HG03196 (cell line): ENCODE measurements around the gene CCDC86.

Experiments
- ATAC-seq: cut with Tn5 transposase; IDR thresholded peaks from one replicate; pipeline ENCODE4 v1.9.1; 2021; ENCODE audit not compliant: unreplicated experiment

Gene CCDC86

GRCh38 chr11:60852117-60852981 is 10.4 kb downstream of the CCDC86 start:
- no peak for ATAC-seq

- no peak for ATAC-seq
Observed at GRCh38 chr11:60852982-60853950, 11.4 kb downstream of the CCDC86 start.

GRCh38 chr11:60854140-60854846 is 12.4 kb downstream of the CCDC86 start:
- no peak for ATAC-seq

DNA sequence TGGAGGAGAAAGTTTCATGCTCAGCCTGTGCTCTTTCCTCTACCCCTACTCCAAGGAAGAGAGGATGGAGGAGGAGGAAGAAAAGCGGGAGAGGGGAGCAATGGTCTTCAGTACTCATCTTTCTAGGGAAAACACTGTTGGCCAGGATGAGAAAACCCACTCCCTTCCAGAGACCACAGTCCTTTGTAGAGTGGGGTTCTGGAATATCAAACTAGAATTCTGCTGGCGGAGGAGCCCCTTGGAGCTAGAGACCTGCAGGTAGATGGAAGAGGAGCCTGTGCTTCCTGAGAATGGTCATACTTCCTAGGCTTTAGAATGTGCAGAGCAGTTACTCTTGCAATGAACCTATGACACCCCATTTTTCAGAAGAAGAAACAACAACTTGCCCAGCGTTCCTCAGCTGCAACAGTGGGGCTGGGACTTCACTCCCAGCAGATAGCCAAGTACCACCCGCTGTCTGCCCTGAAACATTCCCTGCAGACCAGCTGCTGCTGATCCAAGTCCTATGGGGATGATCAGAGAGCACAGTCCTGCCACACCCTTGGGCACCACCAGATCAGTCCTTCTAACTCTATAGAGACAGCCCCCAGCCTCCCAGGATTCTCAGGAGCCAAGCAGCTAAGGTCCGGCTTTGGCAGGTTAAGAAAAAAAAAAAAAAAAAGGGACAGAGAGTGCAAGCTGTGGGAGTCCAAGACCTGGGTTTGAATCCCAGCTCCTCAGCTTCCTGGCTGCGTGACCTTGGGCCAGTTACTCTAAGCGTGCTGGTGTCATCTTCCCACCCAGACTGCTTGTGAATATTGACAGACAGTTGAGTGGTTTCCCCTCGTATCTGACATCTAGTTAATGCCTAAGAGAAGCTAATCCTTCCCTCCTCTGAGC is 13.2 kb downstream of the CCDC86 start:
- no peak for ATAC-seq

GRCh38 chr11:60855726-60856633 is 14.1 kb downstream of the CCDC86 start, which contains the start of gene PTGDR2:
Gene PTGDR2 (minus strand): TSS chr11:60855950. CDS start chr11:60853722, 2,228 bp downstream.
- ATAC-seq = no peak

- no peak for ATAC-seq
Observed at GRCh38 chr11:60857378-60858232, 15.7 kb downstream of the CCDC86 start.

DNA sequence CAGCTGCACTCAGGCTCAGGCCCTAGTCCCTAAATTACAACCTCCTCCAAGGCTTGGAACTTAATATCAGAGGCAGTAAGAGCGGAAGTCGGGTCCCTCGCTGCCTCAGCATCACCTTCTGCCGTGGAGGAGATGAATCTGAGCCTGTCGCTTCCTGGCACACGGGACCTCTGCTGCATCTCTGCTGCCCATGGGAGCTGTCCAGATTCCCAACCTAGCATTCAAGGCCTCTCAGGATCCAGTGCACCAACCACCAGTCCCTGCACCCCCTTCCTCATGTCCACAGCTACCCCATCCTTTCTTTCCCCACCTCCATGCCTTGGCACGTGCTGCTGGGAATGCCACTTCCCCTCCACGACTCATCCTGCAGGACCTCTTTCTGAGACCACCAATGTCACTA is 16.3 kb downstream of the CCDC86 start:
- no peak for ATAC-seq

DNA sequence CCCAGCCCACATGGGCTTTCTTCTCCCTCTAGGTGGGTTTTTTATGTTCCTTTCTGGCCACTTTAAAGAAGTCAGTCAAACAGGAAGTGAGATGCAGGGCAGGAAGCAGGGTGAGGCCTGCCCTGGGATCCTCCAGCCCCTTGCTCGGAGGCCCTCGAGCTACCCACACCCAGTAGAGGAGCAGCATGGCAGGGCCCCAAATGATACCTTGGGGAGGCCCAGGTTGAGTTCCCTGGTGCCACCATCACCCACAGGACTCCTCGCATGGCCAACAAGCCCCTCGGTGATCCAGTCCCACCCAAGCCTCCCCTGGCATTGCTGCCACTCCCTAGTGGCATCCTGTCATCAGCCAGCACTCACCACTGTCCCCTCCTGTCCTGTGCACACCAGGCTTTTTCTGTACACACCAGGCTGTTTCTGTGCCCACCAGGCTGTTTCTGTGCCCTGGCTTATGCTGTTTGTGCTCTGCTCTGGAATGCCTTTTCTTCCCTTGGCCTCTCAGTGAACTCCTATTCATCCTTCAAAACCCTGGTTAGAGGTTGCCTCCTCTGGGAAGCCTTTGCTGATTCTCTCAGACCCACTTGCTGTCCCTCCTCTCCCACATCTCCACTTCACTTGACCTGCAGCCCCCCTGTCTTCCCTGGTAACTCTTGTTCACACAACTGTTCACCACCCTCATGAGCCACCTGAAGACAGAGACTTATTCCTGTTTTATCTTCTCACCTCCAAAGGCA is 17.0 kb downstream of the CCDC86 start:
- ATAC-seq = no peak

GRCh38 chr11:60859616-60860250 is 17.8 kb downstream of the CCDC86 start:
- no peak for ATAC-seq

DNA sequence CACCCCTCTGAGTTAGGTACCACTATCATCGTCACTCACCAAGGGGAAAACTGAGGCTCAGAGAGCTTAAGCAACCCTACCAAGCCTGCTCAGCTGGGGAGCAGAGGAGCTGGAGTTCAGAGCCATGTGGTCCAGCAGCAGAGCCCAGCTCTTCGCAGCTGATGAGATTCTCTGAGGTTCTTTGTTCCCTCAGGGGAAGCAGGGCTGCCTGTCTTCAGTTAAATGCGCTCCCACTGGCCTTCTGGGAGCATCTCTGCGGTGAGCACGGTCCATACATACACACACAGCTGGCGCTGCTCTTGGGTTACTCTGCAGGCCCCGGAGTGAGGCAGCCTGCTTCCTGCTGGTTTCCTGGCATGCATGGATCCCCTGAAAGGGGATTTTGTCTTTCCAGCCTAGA is 19.0 kb downstream of the CCDC86 start:
- ATAC-seq = no peak

DNA sequence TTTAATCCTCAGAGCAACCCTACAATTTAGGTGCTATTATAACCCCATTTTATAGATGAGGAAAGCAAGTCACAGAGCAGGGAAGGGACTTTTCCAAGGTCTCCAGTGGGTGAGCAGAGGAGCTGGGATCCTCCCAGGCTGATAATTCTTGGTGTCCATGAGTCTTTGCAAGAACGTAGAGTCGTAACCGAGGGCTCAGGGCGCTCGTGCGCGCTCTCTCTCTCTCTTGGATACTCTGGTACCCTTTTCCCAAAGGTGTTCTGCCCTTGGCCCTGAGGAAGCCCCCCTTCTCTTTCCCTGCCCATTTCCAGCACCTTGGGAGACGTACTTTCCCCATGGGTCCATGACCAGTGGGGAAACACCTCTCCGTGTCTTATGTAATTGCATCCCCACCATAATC is 20.3 kb downstream of the CCDC86 start:
- no peak for ATAC-seq

GRCh38 chr11:60863550-60864521 is 21.9 kb downstream of the CCDC86 start:
- ATAC-seq = no peak

DNA sequence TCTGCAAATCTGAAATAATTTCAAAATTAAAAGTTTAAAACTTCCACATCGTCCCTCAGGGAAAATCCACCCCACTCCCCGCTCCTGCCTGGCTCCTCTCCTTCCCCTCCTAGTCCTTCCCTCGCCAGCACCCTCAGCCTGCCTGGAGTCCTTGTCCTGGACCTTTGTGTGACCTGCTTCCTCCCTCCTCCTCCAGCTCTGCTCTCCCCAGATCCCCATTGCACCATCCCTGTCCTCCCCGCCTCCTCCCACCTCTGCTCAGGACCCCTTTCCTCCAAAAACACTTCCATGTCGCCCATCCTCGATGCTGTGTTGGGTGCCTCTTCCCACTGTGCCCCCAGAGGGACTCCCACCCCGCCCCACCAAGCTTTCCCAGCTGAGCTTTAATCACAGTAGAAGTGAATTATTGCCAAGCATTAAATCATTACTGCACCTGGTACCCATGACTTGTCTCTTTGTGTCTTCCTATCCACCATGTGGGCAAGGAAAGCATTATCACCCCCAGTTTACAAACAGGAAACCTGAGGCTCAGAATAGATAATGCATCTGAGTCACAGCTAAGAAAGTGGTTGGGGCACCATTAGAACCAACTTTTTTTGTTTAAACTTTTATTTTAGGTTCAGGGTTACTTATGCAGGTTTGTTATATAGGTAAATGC is 23.1 kb downstream of the CCDC86 start:
- ATAC-seq = no peak

DNA sequence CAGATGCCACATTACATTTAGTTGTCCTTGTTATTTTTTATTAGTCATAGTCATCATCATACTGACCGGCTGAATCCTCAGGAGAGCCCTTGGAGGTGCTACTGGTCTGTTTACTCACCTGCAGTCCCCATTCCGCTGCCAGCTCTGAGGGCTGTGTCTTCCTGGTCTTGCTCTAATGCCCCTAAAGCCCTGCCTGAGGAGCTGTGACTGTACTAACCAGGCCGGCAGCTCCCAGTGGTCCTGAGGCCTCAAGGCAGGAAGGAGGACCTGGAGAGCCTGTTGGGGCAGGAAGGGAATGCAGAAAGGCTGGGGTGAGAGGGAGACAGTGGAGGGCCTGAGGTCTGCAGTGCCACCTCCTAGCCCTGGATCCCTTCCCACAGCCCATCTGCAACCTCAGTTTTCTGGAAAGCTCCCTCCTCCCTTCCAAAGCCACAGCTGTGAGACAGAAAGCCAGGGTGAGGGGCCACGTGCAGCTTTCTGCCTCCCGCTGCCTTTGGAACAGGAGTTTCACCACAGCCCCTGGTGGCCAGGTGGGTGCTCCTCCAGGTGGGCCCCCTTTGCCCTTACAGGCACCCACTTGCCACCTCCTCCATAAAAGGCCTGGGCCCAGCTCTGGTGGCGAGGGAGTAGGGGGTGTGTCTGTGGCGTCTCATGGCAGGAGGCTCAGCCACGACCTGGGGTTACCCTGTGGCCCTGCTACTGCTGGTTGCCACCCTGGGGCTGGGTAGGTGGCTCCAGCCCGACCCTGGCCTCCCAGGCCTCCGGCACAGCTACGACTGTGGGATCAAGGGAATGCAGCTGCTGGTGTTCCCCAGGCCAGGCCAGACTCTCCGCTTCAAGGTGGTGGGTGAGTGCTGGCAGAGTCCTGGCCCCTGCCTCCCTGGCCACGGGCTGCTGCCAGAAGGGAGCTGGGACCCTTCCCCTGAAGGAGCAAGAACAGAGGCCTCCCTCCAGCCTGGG is 25.3 kb downstream of the CCDC86 start, which contains the start of gene ZP1:
TSS of gene ZP1 (plus strand) at position 632 of the 960 bp plus-strand sequence. CDS start at position 652, 20 bp downstream.
- ATAC-seq = no peak
